Measurements from ENCODE around the gene TMEM198.

GRCh38 chr2:219521066-219521880 is 22.6 kb upstream of the TMEM198 start:
- TF ChIP-seq CTCF (IDR thresholded peaks at IDR 0.05) (peak in 1 of 2 donors; percentile 52), POLR2A (IDR thresholded peaks at IDR 0.05) (no peak), EP300 (IDR thresholded peaks at IDR 0.05) (no peak), POLR2AphosphoS5 (IDR thresholded peaks at IDR 0.05) (no peak)
